A673 (cell line): ENCODE data around the gene AGAP1. TPM values are rescaled to one million over a fixed set of nuclear protein-coding genes. Genes with fewer than 3 reads are reported as not detected.

Experiments used
- BruUV-seq: library from RNA; stranded (reverse); fragments of 400-500 nt; replicated peaks from 2 replicates; lab custom pipeline; 2021; lab: Mats Ljungman, UMichigan
- CTCF ChIA-PET: fragments of 300-600 bp; sonication (Branson Sonifier 250); formaldehyde crosslinking; loops from one replicate; lab custom pipeline; 2022; ENCODE audit warnings: antibody characterized with exemption; lab: Charles Lee
- POLR2A ChIA-PET: fragments of 300-600 bp; sonication (Branson Sonifier 250); formaldehyde crosslinking; loops from one replicate; lab custom pipeline; 2022; ENCODE audit warnings: antibody characterized with exemption; ENCODE audit not compliant: low non-redundant PET; lab: Charles Lee
- DNase-seq: peaks from one replicate; pipeline ENCODE4 v3.0.0-alpha.2; 2015; ENCODE audit warnings: low spot score
- H3K27ac ChIP-seq: fragments of 200-600 bp; sonication (generic); 2 replicates; pipeline ENCODE4 v1.5.1; 2016; ENCODE audit warnings: mixed run types, low read depth, mild to moderate bottlenecking, mixed read lengths, antibody characterized with exemption, low read length; ENCODE audit not compliant: poor library complexity, severe bottlenecking
- H3K27me3 ChIP-seq: fragments of 200-600 bp; sonication (generic); replicated peaks from 2 replicates; pipeline ENCODE4 v1.6.1; 2017; ENCODE audit warnings: mixed run types, low read depth, mild to moderate bottlenecking, mixed read lengths, antibody characterized with exemption, low read length; ENCODE audit not compliant: insufficient read depth, poor library complexity
- H3K36me3 ChIP-seq: fragments of 200-600 bp; sonication (generic); 2 replicates; pipeline ENCODE4 v1.6.1; 2016; ENCODE audit warnings: mixed run types, mild to moderate bottlenecking, mixed read lengths, antibody characterized with exemption, low read length; ENCODE audit not compliant: insufficient read depth, poor library complexity, severe bottlenecking
- H3K4me1 ChIP-seq: fragments of 200-600 bp; sonication (generic); 2 replicates; pipeline ENCODE4 v1.6.1; 2017; ENCODE audit warnings: mixed run types, mild to moderate bottlenecking, mixed read lengths, antibody characterized with exemption, low read length; ENCODE audit not compliant: insufficient read depth, poor library complexity, severe bottlenecking
- H3K4me3 ChIP-seq: fragments of 200-600 bp; sonication (generic); 2 replicates; pipeline ENCODE4 v1.5.1; 2016; ENCODE audit warnings: low read depth, mixed run types, mild to moderate bottlenecking, mixed read lengths, low read length; ENCODE audit not compliant: poor library complexity, severe bottlenecking
- H3K9me3 ChIP-seq: fragments of 200-600 bp; sonication (generic); 2 replicates; pipeline ENCODE4 v1.6.1; 2016; ENCODE audit warnings: mixed run types, low read depth, mild to moderate bottlenecking, mixed read lengths, antibody characterized with exemption, low read length; ENCODE audit not compliant: poor library complexity, severe bottlenecking
- CTCF ChIP-seq: fragments of 300-800, 200-600 bp; sonication (generic); conservative IDR thresholded peaks from 2 replicates; pipeline ENCODE4 v1.5.1; 2017; ENCODE audit warnings: low read depth, mild to moderate bottlenecking, antibody characterized with exemption, low read length, moderate library complexity, mixed read lengths
- EZH2 ChIP-seq: fragments of 200-600 bp; sonication (generic); IDR thresholded peaks from 2 replicates; pipeline ENCODE4 v1.6.1; 2017; ENCODE audit warnings: borderline replicate concordance, low read depth, mild to moderate bottlenecking, mixed read lengths, antibody characterized with exemption, low read length; ENCODE audit not compliant: poor library complexity, severe bottlenecking
- intact Hi-C: fragments of 100-400 bp; cut with micrococcal nuclease; formaldehyde crosslinking; loops from one replicate; pipeline ENCODE4 v1.10.0; 2022; ENCODE audit not compliant: unreplicated experiment
- total RNA-seq: library from RNA; stranded (reverse); gene quantifications from 2 replicates; pipeline ENCODE4 v1.2.3, GENCODE V29; 2021

Gene AGAP1
- total RNA-seq, 1 experiment from 2014 or later, result 25.3 TPM

- no TSS peak for BruUV-seq
- H3K9me3 ChIP-seq, result no peaks in the 10 kb centered on the region
- H3K27ac ChIP-seq, result no peak overlapping the region
- DNase-seq, result no peak
- no peaks in the 10 kb centered on the region for H3K36me3 ChIP-seq
- no peak for TF ChIP-seq CTCF
- TF ChIP-seq EZH2, result no peak
- H3K4me3 ChIP-seq, result no peak overlapping the region
- H3K4me1 ChIP-seq, result no peaks in the 10 kb centered on the region
- CTCF ChIA-PET, result no interaction called here
- POLR2A ChIA-PET, result no interaction called here
- intact Hi-C loops, result no loop called here
- no peaks in the 10 kb centered on the region for H3K27me3 ChIP-seq
Observed at GRCh38 chr2:236120141-236120601, 626.3 kb downstream of the AGAP1 start.

- H3K27me3 ChIP-seq, result no peaks in the 10 kb centered on the region
- no TSS peak for BruUV-seq
- POLR2A ChIA-PET, result no interaction called here
Observed at GRCh38 chr2:236120829-236121228, 627.0 kb downstream of the AGAP1 start.

GRCh38 chr2:236121546-236121945 is 627.7 kb downstream of the AGAP1 start:
- Histone ChIP-seq H3K36me3 (no peaks in the 10 kb centered on the region), H3K27me3 (no peaks in the 10 kb centered on the region), H3K27ac (no peak overlapping the region), H3K4me1 (no peaks in the 10 kb centered on the region), H3K4me3 (no peak overlapping the region), H3K9me3 (no peaks in the 10 kb centered on the region)
- intact Hi-C loops, result no loop called here
- TF ChIP-seq EZH2 (no peak), CTCF (no peak)
- ChIA-PET POLR2A (no interaction called here), CTCF (no interaction called here)
- no peak for DNase-seq
- BruUV-seq, result no TSS peak

More at GRCh38 chr2:236120829-236121228, 627.0 kb downstream of the AGAP1 start:
- H3K27ac ChIP-seq, result no peak overlapping the region
- no peak for TF ChIP-seq EZH2
- no peak for TF ChIP-seq CTCF
- intact Hi-C loops, result no loop called here
- H3K4me1 ChIP-seq, result no peaks in the 10 kb centered on the region
- CTCF ChIA-PET, result no interaction called here
- DNase-seq, result no peak
- no peaks in the 10 kb centered on the region for H3K36me3 ChIP-seq
- H3K9me3 ChIP-seq, result no peaks in the 10 kb centered on the region
- H3K4me3 ChIP-seq, result no peak overlapping the region
